HFF-Myc (cell line): Measurements from ENCODE around the gene ASPG.

Experiments
- DNase-seq: peaks from one replicate; pipeline ENCODE4 v3.0.0-alpha.2; 2011; ENCODE audit warnings: low read depth; ENCODE audit errors: extremely low read depth
- H3K4me3 ChIP-seq: replicated peaks from 2 replicates; pipeline ENCODE4 v1.5.1; 2011; ENCODE audit warnings: low read depth, mild to moderate bottlenecking, control low read depth, low read length
- TF ChIP-seq, protein P1 (sequence below): IDR thresholded peaks from 2 replicates; pipeline ENCODE4 v1.5.1; 2012; ENCODE audit warnings: mild to moderate bottlenecking, low read depth, low read length, control low read depth; ENCODE audit errors: missing control alignments

ASPG gene

DNA sequence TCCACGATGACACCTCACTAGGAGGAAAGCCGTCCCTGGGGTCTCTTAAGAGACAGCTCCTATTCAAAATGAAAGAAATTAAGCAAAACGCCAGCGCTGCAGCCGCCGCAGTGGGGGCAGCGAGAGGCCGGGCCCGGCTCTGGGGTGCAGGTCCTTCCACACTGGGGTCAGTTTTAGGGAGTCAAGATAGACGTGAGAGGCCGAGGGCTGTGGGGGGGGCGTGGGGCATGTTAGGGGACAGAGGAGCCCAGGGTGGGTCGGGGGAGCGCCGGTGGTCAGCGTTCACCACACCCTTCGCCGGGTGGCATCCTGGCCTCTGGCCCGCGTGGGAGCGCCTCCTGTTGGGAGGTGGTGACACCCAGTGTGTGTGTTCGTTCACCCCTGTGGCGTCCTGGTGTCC is 78.5 kb downstream of the ASPG start:
- TF ChIP-seq, protein P1, sequence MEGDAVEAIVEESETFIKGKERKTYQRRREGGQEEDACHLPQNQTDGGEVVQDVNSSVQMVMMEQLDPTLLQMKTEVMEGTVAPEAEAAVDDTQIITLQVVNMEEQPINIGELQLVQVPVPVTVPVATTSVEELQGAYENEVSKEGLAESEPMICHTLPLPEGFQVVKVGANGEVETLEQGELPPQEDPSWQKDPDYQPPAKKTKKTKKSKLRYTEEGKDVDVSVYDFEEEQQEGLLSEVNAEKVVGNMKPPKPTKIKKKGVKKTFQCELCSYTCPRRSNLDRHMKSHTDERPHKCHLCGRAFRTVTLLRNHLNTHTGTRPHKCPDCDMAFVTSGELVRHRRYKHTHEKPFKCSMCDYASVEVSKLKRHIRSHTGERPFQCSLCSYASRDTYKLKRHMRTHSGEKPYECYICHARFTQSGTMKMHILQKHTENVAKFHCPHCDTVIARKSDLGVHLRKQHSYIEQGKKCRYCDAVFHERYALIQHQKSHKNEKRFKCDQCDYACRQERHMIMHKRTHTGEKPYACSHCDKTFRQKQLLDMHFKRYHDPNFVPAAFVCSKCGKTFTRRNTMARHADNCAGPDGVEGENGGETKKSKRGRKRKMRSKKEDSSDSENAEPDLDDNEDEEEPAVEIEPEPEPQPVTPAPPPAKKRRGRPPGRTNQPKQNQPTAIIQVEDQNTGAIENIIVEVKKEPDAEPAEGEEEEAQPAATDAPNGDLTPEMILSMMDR, result no peak
- H3K4me3 ChIP-seq, result no peak overlapping the region

DNA sequence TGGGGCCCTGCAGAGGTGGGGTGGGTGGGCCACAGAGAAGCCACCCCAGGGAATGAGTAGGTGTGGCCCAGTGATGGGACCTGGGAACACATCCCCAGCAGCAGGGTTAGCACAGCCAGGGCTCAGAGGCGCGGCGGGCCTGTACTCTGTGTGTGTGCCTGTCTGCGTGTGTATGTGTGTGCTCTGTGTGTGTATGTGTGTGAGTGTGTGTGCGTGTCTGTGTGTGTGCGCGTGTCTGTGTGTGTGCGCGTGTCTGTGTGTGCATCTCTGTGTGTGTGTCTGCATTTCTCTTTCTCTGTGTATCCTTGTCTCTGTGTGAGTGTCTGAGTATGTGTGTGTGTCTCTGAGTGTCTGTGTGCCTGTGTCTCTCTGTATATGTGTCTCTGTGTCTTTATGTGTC is 79.0 kb downstream of the ASPG start:
- no peak overlapping the region for H3K4me3 ChIP-seq
- TF ChIP-seq, protein P1, result no peak
- no peak for DNase-seq

More for the DNA sequence above, 78.5 kb downstream of the ASPG start:
- no peak for DNase-seq
